K562 (cell line): ENCODE results near the gene STARD13. TPM values are rescaled to one million over a fixed set of nuclear protein-coding genes. Genes with fewer than 3 reads are reported as not detected.

Source experiments
- ATAC-seq: fragments of 200-7000 bp; cut with Tn5 transposase; 3 replicates; pipeline ENCODE4 v1.9.1; 2020; ENCODE audit warnings: moderate library complexity
- BruUV-seq: library from RNA; stranded (reverse); fragments of 400-500 nt; replicated peaks from 2 replicates; lab custom pipeline; 2021; lab: Mats Ljungman, UMichigan
- CTCF ChIA-PET: fragments of 300-600 bp; formaldehyde crosslinking; extraction: SDS; loops from one replicate; lab custom pipeline; 2021; ENCODE audit warnings: low intra/inter-chr PET ratio; lab: Yijun Ruan, JAX
- POLR2A ChIA-PET: fragments of 300-600, 350-650 bp; sonication (Branson Sonifier 250); formaldehyde crosslinking; extraction: SDS; loops from one replicate; lab custom pipeline; 2021; ENCODE audit warnings: antibody characterized with exemption, inconsistent platforms; lab: Yijun Ruan, JAX
- DNase-seq, 4 experiments: peaks; one replicate each; pipeline versions ENCODE4 v3.0.0 to v3.0.0-alpha.2; 2011 to 2018; ENCODE audit warnings: low spot score in 3 of 4, mixed read lengths in 3 of 4; ENCODE audit errors: extremely low read depth in 1 of 4
- FAIRE-seq: peaks from 2 replicates; lab custom pipeline; 2011; peaks lifted over from hg19 to GRCh38; lab: Jason Lieb, UNC
- H2AFZ ChIP-seq: 2 replicates; pipeline ENCODE4 v1.6.0; 2011; ENCODE audit warnings: low read depth, low read length, control low read depth, inconsistent platforms
- H3K27ac ChIP-seq: fragments of 200-600 bp; 3 replicates; pipeline ENCODE4 v1.8.0; 2011; ENCODE audit warnings: low read depth, mild to moderate bottlenecking, control low read depth, inconsistent platforms, low read length, moderate library complexity, mixed read lengths; ENCODE audit errors: extremely low read depth
- H3K27me3 ChIP-seq, 2 experiments: fragments of 300-600 bp in 1 of 2; 2 replicates in 1 of 2; 3 replicates in 1 of 2; pipeline versions ENCODE4 v1.6.0 to v1.8.0; 2011; ENCODE audit warnings: inconsistent platforms in 2 of 2, low read length in 2 of 2, mild to moderate bottlenecking in 1 of 2, mixed read lengths in 1 of 2, moderate library complexity in 1 of 2; ENCODE audit not compliant: control insufficient read depth in 2 of 2, insufficient read depth in 2 of 2
- H3K36me3 ChIP-seq: fragments of 300-600 bp; 3 replicates; pipeline ENCODE4 v1.8.0; 2011; ENCODE audit warnings: mild to moderate bottlenecking, low read length, inconsistent platforms; ENCODE audit not compliant: control insufficient read depth, insufficient read depth
- H3K4me1 ChIP-seq, 2 experiments: fragments of 200-600 bp in 1 of 2; replicated peaks in 1 of 2; 2 replicates in 1 of 2; 3 replicates in 1 of 2; pipeline versions ENCODE4 v1.5.1 to v1.8.0; 2011; ENCODE audit warnings: inconsistent platforms in 2 of 2, low read length in 2 of 2, mild to moderate bottlenecking in 1 of 2, mixed read lengths in 1 of 2, moderate library complexity in 1 of 2; ENCODE audit not compliant: control insufficient read depth in 2 of 2, insufficient read depth in 2 of 2
- H3K4me2 ChIP-seq: 2 replicates; pipeline ENCODE4 v1.6.1; 2011; ENCODE audit warnings: low read length, control low read depth, inconsistent platforms, mixed read lengths; ENCODE audit not compliant: insufficient read depth
- H3K4me3 ChIP-seq: fragments of 200-600 bp; sonication (generic), shearing (Covaris generic); 2 replicates; pipeline ENCODE4 v1.5.1; 2016; ENCODE audit warnings: control low read depth, inconsistent platforms
- H3K79me2 ChIP-seq: fragments of 200-600 bp; 3 replicates; pipeline ENCODE4 v1.8.0; 2011; ENCODE audit warnings: low read length, inconsistent platforms; ENCODE audit not compliant: control insufficient read depth, insufficient read depth
- H3K9ac ChIP-seq, 2 experiments: 2 replicates each; pipeline versions ENCODE4 v1.6.0 to v1.6.1; 2011; ENCODE audit warnings: low read depth in 2 of 2, low read length in 2 of 2, control low read depth in 1 of 2, inconsistent platforms in 1 of 2, mild to moderate bottlenecking in 1 of 2, mixed read lengths in 1 of 2; ENCODE audit not compliant: insufficient read depth in 1 of 2
- H3K9me1 ChIP-seq: one replicate; pipeline ENCODE4 v1.6.0; 2011; ENCODE audit warnings: inconsistent platforms, mild to moderate bottlenecking, low read length, moderate library complexity; ENCODE audit not compliant: control insufficient read depth, insufficient read depth
- H3K9me3 ChIP-seq: replicated peaks from 2 replicates; pipeline ENCODE4 v1.5.1; 2011; ENCODE audit warnings: low read depth, low read length, inconsistent platforms; ENCODE audit not compliant: control insufficient read depth, insufficient read depth
- H4K20me1 ChIP-seq: replicated peaks from 2 replicates; pipeline ENCODE4 v1.6.1; 2011; ENCODE audit warnings: low read length, inconsistent platforms, mixed read lengths; ENCODE audit not compliant: control insufficient read depth, insufficient read depth
- BMI1 ChIP-seq: fragments of 150-350 bp; IDR thresholded peaks from 2 replicates; pipeline ENCODE4 v1.6.1; 2014; ENCODE audit warnings: low read length
- DIDO1 ChIP-seq: fragments of 450-650 bp; IDR thresholded peaks from 2 replicates; pipeline ENCODE4 v1.6.1; 2016; ENCODE audit warnings: low read depth, missing biosample characterization, missing genetic modification characterization
- MAZ ChIP-seq, 2 experiments: fragments of 450-650 bp in 1 of 2; sonication (generic) in 1 of 2; formaldehyde crosslinking; IDR thresholded peaks in 1 of 2; conservative IDR thresholded peaks in 1 of 2; 2 replicates each; pipeline versions ENCODE4 v1.4.0 to v1.5.0; 2020; ENCODE audit warnings: mild to moderate bottlenecking in 1 of 2, missing genetic modification reagents in 1 of 2
- MXI1 ChIP-seq: IDR thresholded peaks from 2 replicates; pipeline ENCODE4 v1.6.1; 2011; ENCODE audit warnings: low read depth, mild to moderate bottlenecking, improper control_type of control experiment, low read length
- NFRKB ChIP-seq: fragments of 450-650 bp; IDR thresholded peaks from 2 replicates; pipeline ENCODE4 v1.6.1; 2016; ENCODE audit warnings: low read depth
- NR3C1 ChIP-seq: sonication (generic); formaldehyde crosslinking; IDR thresholded peaks from 2 replicates; pipeline ENCODE4 v1.8.1; 2022; ENCODE audit warnings: missing genetic modification reagents
- PBX2 ChIP-seq, 2 experiments: IDR thresholded peaks in 1 of 2; conservative IDR thresholded peaks in 1 of 2; 2 replicates each; pipeline ENCODE4 v1.6.1; 2016; ENCODE audit warnings: low read depth in 2 of 2, mild to moderate bottlenecking in 1 of 2, missing compliant biosample characterization in 1 of 2, missing genetic modification characterization in 1 of 2, moderate library complexity in 1 of 2
- POU5F1 ChIP-seq: fragments of 150-350 bp; IDR thresholded peaks from 2 replicates; pipeline ENCODE4 v1.6.1; 2014; ENCODE audit warnings: borderline replicate concordance, low read length, low read depth, mild to moderate bottlenecking; ENCODE audit not compliant: partially characterized antibody
- SPI1 ChIP-seq: IDR thresholded peaks from 2 replicates; pipeline ENCODE4 v1.6.1; 2011; ENCODE audit warnings: low read depth, low read length, control low read depth, borderline replicate concordance
- STAT5A ChIP-seq: IDR thresholded peaks from 2 replicates; pipeline ENCODE4 v1.6.1; 2012; ENCODE audit warnings: low read length, inconsistent platforms, borderline replicate concordance
- TRIM28 ChIP-seq: fragments of 450-650 bp; IDR thresholded peaks from 2 replicates; pipeline ENCODE4 v1.6.1; 2017
- ZBTB8A ChIP-seq: fragments of 450-650 bp; IDR thresholded peaks from 2 replicates; pipeline ENCODE4 v1.6.1; 2018; ENCODE audit warnings: mild to moderate bottlenecking, moderate library complexity; ENCODE audit not compliant: partially characterized antibody
- ZFP91 ChIP-seq: sonication (generic); formaldehyde crosslinking; IDR thresholded peaks from 2 replicates; pipeline ENCODE4 v1.8.0; 2022; ENCODE audit warnings: mild to moderate bottlenecking, missing genetic modification reagents
- ZNF217 ChIP-seq: sonication (generic); formaldehyde crosslinking; IDR thresholded peaks from 2 replicates; pipeline ENCODE4 v1.8.0; 2022; ENCODE audit warnings: mild to moderate bottlenecking, missing genetic modification reagents
- ZNF586 ChIP-seq: fragments of 450-650 bp; formaldehyde crosslinking; conservative IDR thresholded peaks from 2 replicates; pipeline ENCODE4 v1.4.0; 2020; ENCODE audit warnings: mild to moderate bottlenecking, moderate library complexity
- WGBS: fragments of 100-300 bp; shearing (Covaris generic); methylation state at CpG from one replicate; pipeline ENCODE4 v1.1.6; 2016; ENCODE audit warnings: low coverage, mixed read lengths; ENCODE audit not compliant: insufficient coverage; ENCODE audit errors: missing lambda C conversion rate; 5-methylcytosine and 5-hydroxymethylcytosine counted together
- in situ Hi-C: fragments of 300-500 bp; cut with MboI; formaldehyde crosslinking; loops from 4 replicates; pipeline ENCODE4 v1.15.0; 2018; ENCODE audit warnings: inconsistent platforms, mixed read lengths
- intact Hi-C: fragments of 100-400 bp; cut with micrococcal nuclease; formaldehyde crosslinking; loops from 2 replicates; pipeline ENCODE4 v1.14.2; 2022
- polyA plus RNA-seq, 8 experiments: library from polyadenylated mRNA; depleted of rRNA in 4 of 8; stranded (reverse) in 5 of 8; unstranded in 3 of 8; fragments of >200 nt; fragmentation: Nextera tagmentation in 2 of 8; fragmentation: Illumina TruSeq in 1 of 8; extraction: Ambion mirVana in 2 of 8; extraction: Trizol in 1 of 8; gene quantifications; 2 replicates each; pipeline versions ENCODE4 v1.2.1 to v1.2.3, GENCODE V29; 2011 to 2014; ENCODE audit warnings: inconsistent platforms in 1 of 8, missing spikeins in 1 of 8
- total RNA-seq, 7 experiments: library from RNA; depleted of rRNA in 6 of 7; stranded (reverse); fragments of >200 nt in 6 of 7; fragmentation: Illumina TruSeq in 2 of 7; extraction: Trizol in 2 of 7; gene quantifications; 2 replicates each; pipeline versions ENCODE4 v1.2.1 to v1.2.3, GENCODE V29; 2011 to 2021; ENCODE audit warnings: low replicate concordance in 1 of 7

STARD13 gene
- total and polyA plus RNA-seq, 9 of the 15 experiments (the other 6 are each of a cell fraction or from before 2014, with no cell fraction given): 0.11 TPM; not detected in 8

- no peak for TF ChIP-seq ZFP91 (CRISPR knock-in tag)
- TF ChIP-seq DIDO1 (tag): no peak
- TF ChIP-seq SPI1: no peak
- no peak for TF ChIP-seq BMI1
- no peak for TF ChIP-seq STAT5A
Measured at GRCh38 chr13:33296793-33297425, 11.4 kb upstream of the STARD13 start (continued).

GRCh38 chr13:33292712-33293111 lies 7.2 kb upstream of the STARD13 start:
- Histone ChIP-seq H3K36me3 (no peaks in the 10 kb centered on the region), H4K20me1 (no peaks in the 10 kb centered on the region), H3K4me3 (no peak overlapping the region), H3K4me2 (no peak overlapping the region), H3K4me1 (no peaks in the 10 kb centered on the region), H3K9me1 (no peaks in the 10 kb centered on the region), H3K9me3 (no peaks in the 10 kb centered on the region), H3K79me2 (no peaks in the 10 kb centered on the region), H2AFZ (no peak overlapping the region), H3K27ac (no peak overlapping the region), H3K27me3 (no peaks in the 10 kb centered on the region), H3K9ac (no peak overlapping the region)
- no peak for ATAC-seq
- BruUV-seq: no TSS peak
- no peak for DNase-seq
- POLR2A ChIA-PET: interaction anchor here (1.0 kb wide), 1 partner anchor 86 kb away, joined by 4 read pairs; no protein-coding TSS in a partner anchor
- intact Hi-C loops (no loop called here), in situ Hi-C loops (no loop called here)
- no peak for FAIRE-seq
- 0% methylated on average over 6 of the region's 6 CpGs for WGBS
- CTCF ChIA-PET: no interaction called here
- TF ChIP-seq PBX2 (CRISPR knock-in tag; IDR thresholded peaks at IDR 0.05; ENCODE audit: low read depth) (no peak), PBX2 (tag; conservative IDR thresholded peaks at IDR 0.05; ENCODE audit: low read depth) (no peak), ZNF217 (CRISPR knock-in tag) (no peak), POU5F1 (no peak), NFRKB (no peak), ZBTB8A (no peak), ZNF586 (CRISPR knock-in tag) (no peak), NR3C1 (CRISPR knock-in tag) (no peak), TRIM28 (no peak), MXI1 (no peak), MAZ (CRISPR knock-in tag; conservative IDR thresholded peaks at IDR 0.05 in 1 of 2, IDR thresholded peaks at IDR 0.05 in 1 of 2) (no peak)
